Effector memory CD4-positive, alpha-beta T cell (primary cell): Measurements from ENCODE around the gene SVIL.

Source experiments
- DNase-seq, 3 donors: peaks; one replicate each; pipeline ENCODE4 v3.0.0-alpha.2; 2020
- H3K27ac ChIP-seq: 2 replicates; pipeline ENCODE4 v1.7.0; 2013; ENCODE audit warnings: mild to moderate bottlenecking, low read length, moderate library complexity; ENCODE audit not compliant: insufficient read depth, poor library complexity, severe bottlenecking
- H3K27me3 ChIP-seq: replicated peaks from 2 replicates; pipeline ENCODE4 v1.7.0; 2013; ENCODE audit warnings: mild to moderate bottlenecking, low read length; ENCODE audit not compliant: insufficient read depth, control insufficient read depth, poor library complexity, severe bottlenecking
- H3K36me3 ChIP-seq: 2 replicates; pipeline ENCODE4 v1.7.0; 2013; ENCODE audit warnings: mild to moderate bottlenecking, low read length, moderate library complexity; ENCODE audit not compliant: control insufficient read depth, insufficient read depth
- H3K4me1 ChIP-seq: 2 replicates; pipeline ENCODE4 v1.7.0; 2013; ENCODE audit warnings: low read length, mild to moderate bottlenecking; ENCODE audit not compliant: control insufficient read depth, insufficient read depth, poor library complexity, severe bottlenecking
- H3K4me3 ChIP-seq: 2 replicates; pipeline ENCODE4 v1.7.0; 2013; ENCODE audit warnings: low read length, low read depth, mild to moderate bottlenecking; ENCODE audit not compliant: insufficient read depth, poor library complexity, severe bottlenecking
- H3K9me3 ChIP-seq: 2 replicates; pipeline ENCODE4 v1.7.0; 2013; ENCODE audit warnings: mild to moderate bottlenecking, low read length, moderate library complexity; ENCODE audit not compliant: control insufficient read depth
- total RNA-seq, 3 donors: gene quantifications; one replicate each; lab custom pipeline; 2026; lab: John Stamatoyannopoulos, UW

The SVIL gene, protein sequence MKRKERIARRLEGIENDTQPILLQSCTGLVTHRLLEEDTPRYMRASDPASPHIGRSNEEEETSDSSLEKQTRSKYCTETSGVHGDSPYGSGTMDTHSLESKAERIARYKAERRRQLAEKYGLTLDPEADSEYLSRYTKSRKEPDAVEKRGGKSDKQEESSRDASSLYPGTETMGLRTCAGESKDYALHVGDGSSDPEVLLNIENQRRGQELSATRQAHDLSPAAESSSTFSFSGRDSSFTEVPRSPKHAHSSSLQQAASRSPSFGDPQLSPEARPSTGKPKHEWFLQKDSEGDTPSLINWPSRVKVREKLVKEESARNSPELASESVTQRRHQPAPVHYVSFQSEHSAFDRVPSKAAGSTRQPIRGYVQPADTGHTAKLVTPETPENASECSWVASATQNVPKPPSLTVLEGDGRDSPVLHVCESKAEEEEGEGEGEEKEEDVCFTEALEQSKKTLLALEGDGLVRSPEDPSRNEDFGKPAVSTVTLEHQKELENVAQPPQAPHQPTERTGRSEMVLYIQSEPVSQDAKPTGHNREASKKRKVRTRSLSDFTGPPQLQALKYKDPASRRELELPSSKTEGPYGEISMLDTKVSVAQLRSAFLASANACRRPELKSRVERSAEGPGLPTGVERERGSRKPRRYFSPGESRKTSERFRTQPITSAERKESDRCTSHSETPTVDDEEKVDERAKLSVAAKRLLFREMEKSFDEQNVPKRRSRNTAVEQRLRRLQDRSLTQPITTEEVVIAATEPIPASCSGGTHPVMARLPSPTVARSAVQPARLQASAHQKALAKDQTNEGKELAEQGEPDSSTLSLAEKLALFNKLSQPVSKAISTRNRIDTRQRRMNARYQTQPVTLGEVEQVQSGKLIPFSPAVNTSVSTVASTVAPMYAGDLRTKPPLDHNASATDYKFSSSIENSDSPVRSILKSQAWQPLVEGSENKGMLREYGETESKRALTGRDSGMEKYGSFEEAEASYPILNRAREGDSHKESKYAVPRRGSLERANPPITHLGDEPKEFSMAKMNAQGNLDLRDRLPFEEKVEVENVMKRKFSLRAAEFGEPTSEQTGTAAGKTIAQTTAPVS (N-terminal part only)
- 81.8 to 137 (median 122) reads per million in 3 donors for total RNA-seq

DNA sequence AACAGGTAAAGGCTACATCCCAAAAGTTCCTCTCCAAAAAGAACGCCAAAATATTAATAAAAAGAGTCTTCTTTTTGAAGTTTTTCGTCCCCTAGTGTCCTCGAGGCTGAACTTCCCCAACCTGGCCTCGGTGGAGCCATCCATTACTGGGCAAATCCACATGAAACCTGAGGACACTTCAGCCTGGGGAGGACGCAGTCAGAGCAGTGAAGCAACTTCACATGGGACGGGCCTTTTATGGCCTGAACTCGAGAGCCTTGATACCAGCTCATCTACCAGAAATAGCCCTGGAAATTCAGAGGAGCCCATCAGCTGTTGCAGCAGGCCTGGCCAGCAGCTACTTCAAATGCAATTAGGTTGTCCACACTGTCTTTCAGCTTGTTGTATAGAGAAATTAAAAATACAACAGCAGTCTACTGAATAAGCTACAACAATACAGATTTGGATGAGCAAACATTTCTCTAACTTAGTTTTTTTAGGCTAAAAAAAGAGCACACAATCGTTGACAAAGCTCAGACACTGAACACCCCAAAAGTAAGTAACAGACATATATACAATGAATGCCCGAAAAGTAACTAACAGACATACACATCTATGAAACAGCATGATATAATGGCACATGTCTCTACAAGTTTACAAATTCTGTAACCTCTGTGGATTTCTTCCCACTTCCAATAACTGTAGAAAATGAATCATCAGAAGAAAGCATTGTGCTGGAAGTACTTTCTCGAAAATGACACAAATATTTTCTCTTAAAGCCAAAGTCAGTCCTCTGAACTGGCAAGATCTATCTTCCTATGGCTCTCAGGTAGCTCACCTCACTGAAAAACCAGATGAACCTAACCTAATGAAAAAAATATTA is at the start of gene SVIL:
Gene SVIL, minus strand, starts transcription at position 208 of the 862 bp plus-strand sequence. CDS start 79,913 bp downstream, outside the sequence.
- no peak for DNase-seq
- Histone ChIP-seq H3K27ac (peak within 1 kb of the TSS; percentile 68), H3K4me3 (no peak within 1 kb of the TSS), H3K9me3 (no peaks in the 10 kb centered on the region), H3K27me3 (no peaks in the 10 kb centered on the region), H3K36me3 (no peaks in the 10 kb centered on the region), H3K4me1 (peaks cover 30% of the 10 kb centered on the region)

GRCh38 chr10:29681676-29682448 is 47.1 kb upstream of the SVIL start:
- no peak overlapping the region for H3K4me3 ChIP-seq

GRCh38 chr10:29680091-29680490 is 45.3 kb upstream of the SVIL start:
- peaks cover 57% of the 10 kb centered on the region for H3K4me1 ChIP-seq
- H3K27ac ChIP-seq: peak overlapping the region; percentile 46
- no peaks in the 10 kb centered on the region for H3K36me3 ChIP-seq

More at GRCh38 chr10:29681676-29682448, 47.1 kb upstream of the SVIL start:
- no peaks in the 10 kb centered on the region for H3K9me3 ChIP-seq
- peak; percentile 57 to 64 (median 59) for DNase-seq
- peak overlapping the region; percentile 52 for H3K27ac ChIP-seq
- peaks cover 57% of the 10 kb centered on the region for H3K4me1 ChIP-seq
- H3K27me3 ChIP-seq: no peaks in the 10 kb centered on the region
- no peaks in the 10 kb centered on the region for H3K36me3 ChIP-seq

GRCh38 chr10:29676732-29677131 is 42.0 kb upstream of the SVIL start:
- H3K9me3 ChIP-seq: no peaks in the 10 kb centered on the region
- peaks cover 47% of the 10 kb centered on the region for H3K4me1 ChIP-seq
- H3K27me3 ChIP-seq: no peaks in the 10 kb centered on the region
- no peak overlapping the region for H3K4me3 ChIP-seq
- no peak for DNase-seq
- no peak overlapping the region for H3K27ac ChIP-seq
- H3K36me3 ChIP-seq: no peaks in the 10 kb centered on the region

More at GRCh38 chr10:29680091-29680490, 45.3 kb upstream of the SVIL start:
- no peaks in the 10 kb centered on the region for H3K27me3 ChIP-seq
- H3K9me3 ChIP-seq: no peaks in the 10 kb centered on the region
- no peak for DNase-seq
- peak overlapping the region; percentile 30 for H3K4me3 ChIP-seq

- Histone ChIP-seq H3K9me3 (no peaks in the 10 kb centered on the region), H3K27ac (no peak overlapping the region), H3K4me3 (no peak overlapping the region), H3K27me3 (no peaks in the 10 kb centered on the region), H3K36me3 (no peaks in the 10 kb centered on the region), H3K4me1 (peaks cover 39% of the 10 kb centered on the region)
- no peak for DNase-seq
Measured at GRCh38 chr10:29675984-29676383, 41.2 kb upstream of the SVIL start.

DNA sequence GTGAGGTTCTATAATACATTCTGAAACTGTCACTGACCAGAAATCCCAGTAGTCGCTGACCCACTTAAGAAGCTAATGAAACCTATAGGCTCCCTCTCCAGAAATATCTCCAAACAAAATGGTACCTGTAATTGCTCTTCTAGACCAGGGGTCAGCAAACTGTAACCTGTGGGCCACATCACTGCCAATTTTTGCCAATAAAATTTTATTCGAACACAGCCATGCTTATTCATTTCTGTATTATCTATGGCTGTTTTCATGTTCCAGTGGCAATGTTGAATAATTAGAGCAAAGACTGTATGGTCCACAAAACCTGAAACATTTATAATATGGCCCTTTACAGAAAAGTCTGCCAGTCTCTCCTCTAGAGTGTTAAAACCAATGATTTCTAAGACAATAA is 37.2 kb upstream of the SVIL start:
- Histone ChIP-seq H3K9me3 (no peaks in the 10 kb centered on the region), H3K4me1 (peaks cover 3% of the 10 kb centered on the region), H3K36me3 (peaks cover 4% of the 10 kb centered on the region), H3K27me3 (no peaks in the 10 kb centered on the region), H3K27ac (no peak overlapping the region), H3K4me3 (no peak overlapping the region)
- DNase-seq: no peak

GRCh38 chr10:29671228-29671780 is 36.5 kb upstream of the SVIL start:
- no peaks in the 10 kb centered on the region for H3K27me3 ChIP-seq
- peaks cover 2% of the 10 kb centered on the region for H3K4me1 ChIP-seq
- no peak overlapping the region for H3K27ac ChIP-seq
- H3K4me3 ChIP-seq: no peak overlapping the region
- H3K9me3 ChIP-seq: no peaks in the 10 kb centered on the region
- H3K36me3 ChIP-seq: peaks cover 4% of the 10 kb centered on the region
- no peak for DNase-seq

GRCh38 chr10:29670761-29671160 is 36.0 kb upstream of the SVIL start:
- Histone ChIP-seq H3K9me3 (no peaks in the 10 kb centered on the region), H3K27ac (no peak overlapping the region), H3K36me3 (peaks cover 4% of the 10 kb centered on the region), H3K4me1 (peaks cover 2% of the 10 kb centered on the region), H3K27me3 (no peaks in the 10 kb centered on the region), H3K4me3 (no peak overlapping the region)
- no peak for DNase-seq
